T-cell (primary cell): ENCODE measurements around the gene ADGRG6. TPM values are rescaled to one million over a fixed set of nuclear protein-coding genes. Genes with fewer than 3 reads are reported as not detected.
A peak's percentile ranks its signal among the peaks of the same experiment; 100 is the strongest.

Source experiments
- ATAC-seq, 4 experiments: fragments of 200-7000 bp in 3 of 4; fragments of 150-1000 bp in 1 of 4; cut with Tn5 transposase; replicated peaks in 1 of 4; 1 replicate in 3 of 4; 2 replicates in 1 of 4; pipeline ENCODE4 v1.10.0; 2021; ENCODE audit warnings: moderate library complexity in 3 of 4, mild to moderate bottlenecking in 2 of 4, moderate number of reproducible peaks in 1 of 4
- CTCF ChIA-PET, 2 donors: fragments of 300-600 bp; sonication (Branson Sonifier 250); formaldehyde crosslinking; loops; one replicate each; lab custom pipeline; 2022; ENCODE audit warnings: antibody characterized with exemption in 2 of 2; lab: Charles Lee
- POLR2A ChIA-PET, 2 donors: fragments of 300-600 bp; sonication (Branson Sonifier 250); formaldehyde crosslinking; loops; one replicate each; lab custom pipeline; 2022; ENCODE audit warnings: antibody characterized with exemption in 2 of 2; lab: Charles Lee
- DNase-seq, 35 experiments: peaks; one replicate each; pipeline versions ENCODE4 v3.0.0 to v3.0.0-alpha.2; 2013 to 2023
- H3K27ac ChIP-seq: one replicate; pipeline ENCODE4 v1.5.1; 2013; ENCODE audit warnings: low read length
- H3K27me3 ChIP-seq, 2 experiments: replicated peaks in 1 of 2; 1 replicate in 1 of 2; 2 replicates in 1 of 2; pipeline versions ENCODE4 v1.6.1 to v1.7.0; 2013; ENCODE audit warnings: low read length in 1 of 2, mixed read lengths in 1 of 2; ENCODE audit not compliant: control insufficient read depth in 2 of 2, insufficient read depth in 2 of 2; ENCODE audit errors: extremely low read depth in 1 of 2
- H3K36me3 ChIP-seq, 2 donors: 1 replicate in 1 of 2; 2 replicates in 1 of 2; pipeline versions ENCODE4 v1.6.1 to v1.7.0; 2013; ENCODE audit warnings: low read length in 1 of 2; ENCODE audit not compliant: control insufficient read depth in 2 of 2, insufficient read depth in 1 of 2; ENCODE audit errors: extremely low read depth in 1 of 2
- H3K4me1 ChIP-seq, 2 experiments: 1 replicate in 1 of 2; 2 replicates in 1 of 2; pipeline versions ENCODE4 v1.6.1 to v1.7.0; 2013; ENCODE audit warnings: low read length in 2 of 2, mixed read lengths in 1 of 2; ENCODE audit not compliant: insufficient read depth in 2 of 2, control insufficient read depth in 1 of 2; ENCODE audit errors: extremely low read depth in 1 of 2
- H3K4me3 ChIP-seq, 2 donors: 1 replicate in 1 of 2; 2 replicates in 1 of 2; pipeline versions ENCODE4 v1.5.1 to v1.7.0; 2013; ENCODE audit warnings: mild to moderate bottlenecking in 2 of 2, low read length in 1 of 2, moderate library complexity in 1 of 2; ENCODE audit not compliant: control insufficient read depth in 1 of 2; ENCODE audit errors: extremely low read depth in 1 of 2
- H3K9me3 ChIP-seq: 2 replicates; pipeline ENCODE4 v1.7.0; 2013
- H3K27ac Mint-ChIP-seq, 2 donors: one replicate each; pipeline ENCODE4 v1.8.0; 2020 to 2021; ENCODE audit warnings: mild to moderate bottlenecking in 2 of 2, mixed read lengths in 2 of 2
- H3K27me3 Mint-ChIP-seq, 2 donors: one replicate each; pipeline ENCODE4 v1.8.0; 2021 to 2022; ENCODE audit warnings: mixed read lengths in 2 of 2
- H3K36me3 Mint-ChIP-seq: one replicate; pipeline ENCODE4 v1.8.0; 2021; ENCODE audit warnings: mixed read lengths
- H3K4me1 Mint-ChIP-seq, 3 donors: one replicate each; pipeline ENCODE4 v1.8.0; 2020 to 2022; ENCODE audit warnings: mixed read lengths in 3 of 3, mild to moderate bottlenecking in 1 of 3
- H3K4me3 Mint-ChIP-seq, 3 donors: one replicate each; pipeline ENCODE4 v1.8.0; 2020 to 2022; ENCODE audit warnings: mild to moderate bottlenecking in 3 of 3, mixed read lengths in 3 of 3, moderate library complexity in 3 of 3
- H3K9me3 Mint-ChIP-seq, 3 donors: one replicate each; pipeline ENCODE4 v1.8.0; 2020 to 2022; ENCODE audit warnings: mixed read lengths in 3 of 3
- WGBS: methylation state at CpG from one replicate; pipeline ENCODE4 v1.1.5; 2013; ENCODE audit warnings: missing lambda C conversion rate; ENCODE audit not compliant: insufficient coverage; 5-methylcytosine and 5-hydroxymethylcytosine counted together
- total RNA-seq, 35 experiments: library from RNA in 6 of 35; stranded (reverse) in 6 of 35; fragments of 120-200 nt in 1 of 35; gene quantifications; one replicate each; pipeline versions ENCODE4 v1.2.1 to v1.2.4 and lab custom pipeline; 2013 to 2026

ADGRG6 gene
- total RNA-seq, 5 donors from 2014 or later (not counting 1 experiment from before 2014, with no cell fraction given) = 0.51 to 0.89 (median 0.61) TPM

- Histone ChIP-seq H3K4me3 (peak overlapping the region; percentile 46 to 60), H3K4me1 (peaks cover 0 to 12% of the 10 kb centered on the region in 2 experiments), H3K27ac (no peak overlapping the region), H3K9me3 (no peaks in the 10 kb centered on the region), H3K36me3 (no peaks in the 10 kb centered on the region), H3K27me3 (peaks cover 0 to 17% of the 10 kb centered on the region in 2 experiments)
- no peak overlapping the region for H3K27ac Mint-ChIP-seq
- H3K4me1 Mint-ChIP-seq = peaks cover 0 to 17% (median 10%) of the 10 kb centered on the region in 3 donors
- ATAC-seq = peak; percentile 21 to 34 (median 26)
- ChIA-PET CTCF (interaction anchor here (0.5 to 0.8 kb wide), 4 partner anchors 15 to 45 kb away, joined by 3 to 6 read pairs (median 4); no protein-coding TSS in a partner anchor), POLR2A (interaction anchor here (0.6 to 0.7 kb wide), 5 partner anchors 19 to 1493 kb away, joined by 3 to 5 read pairs (median 3); no protein-coding TSS in a partner anchor)
- WGBS = 14% methylated on average over 23 of the region's 31 CpGs
- DNase-seq = peak in 3 of 35 experiments; percentile 3 to 14 (median 3)
- no peaks in the 10 kb centered on the region for H3K9me3 Mint-ChIP-seq
- peaks cover 10 to 21% of the 10 kb centered on the region in 2 donors for H3K27me3 Mint-ChIP-seq
- H3K36me3 Mint-ChIP-seq = no peaks in the 10 kb centered on the region
- peak overlapping the region; percentile 76 to 86 (median 80) for H3K4me3 Mint-ChIP-seq
Measured at GRCh38 chr6:142300758-142301650, 803 bp upstream of the ADGRG6 start.

DNA sequence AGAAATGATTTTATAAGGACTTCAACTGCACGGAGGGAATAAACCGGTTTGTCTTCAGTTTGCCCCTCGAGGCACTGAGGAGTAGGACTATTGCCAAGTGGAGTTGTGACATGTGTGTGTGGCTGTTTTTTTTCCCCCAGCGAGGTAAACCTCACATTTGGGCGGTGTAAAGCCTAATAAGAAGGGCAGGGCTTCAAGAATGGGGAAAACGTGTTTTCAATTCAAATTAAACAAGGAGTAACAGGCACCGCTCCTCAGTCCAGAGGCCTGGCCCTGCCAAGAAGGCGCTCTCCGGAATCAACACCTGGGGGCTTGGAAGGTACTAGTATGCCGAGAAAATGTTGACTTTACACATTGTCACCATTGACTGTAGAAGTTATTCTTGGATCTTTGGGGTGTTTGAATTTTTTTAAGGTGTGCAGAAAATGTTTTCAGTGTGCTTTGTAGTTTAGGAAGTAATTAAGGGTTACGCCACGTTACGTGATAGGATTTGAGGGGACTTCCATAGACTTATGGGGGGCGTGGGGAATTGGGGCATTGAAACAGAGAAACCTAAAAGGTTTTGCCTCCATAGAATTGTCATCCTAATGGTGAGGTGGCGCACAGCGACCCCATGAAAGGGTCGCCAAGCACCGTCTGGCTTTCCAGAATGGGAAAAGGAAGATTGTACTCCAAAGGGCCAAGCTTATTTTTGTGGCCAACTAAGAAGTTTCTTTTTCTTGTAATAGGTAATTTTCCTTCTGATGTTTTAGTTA lies 791 bp downstream of the ADGRG6 start:
- H3K9me3 ChIP-seq = no peaks in the 10 kb centered on the region
- peak in 1 of 35 experiments; percentile 3 for DNase-seq
- H3K27me3 ChIP-seq = peaks cover 0 to 17% of the 10 kb centered on the region in 2 experiments
- Mint-ChIP-seq H3K36me3 (no peaks in the 10 kb centered on the region), H3K9me3 (no peaks in the 10 kb centered on the region), H3K4me1 (peaks cover 0 to 17% (median 10%) of the 10 kb centered on the region in 3 donors), H3K27me3 (peaks cover 17 to 21% of the 10 kb centered on the region in 2 donors), H3K27ac (no peak overlapping the region), H3K4me3 (peak overlapping the region; percentile 76 to 86 (median 80))
- ChIA-PET CTCF (no interaction called here), POLR2A (interaction anchor here in 1 of 2 donors (0.6 to 0.7 kb wide), 2 partner anchors 28 to 38 kb away, joined by 3 to 4 read pairs; no protein-coding TSS in a partner anchor)
- no peak for ATAC-seq
- 78% methylated on average over 13 of the region's 18 CpGs for WGBS
- peak overlapping the region; percentile 46 to 60 for H3K4me3 ChIP-seq
- no peak overlapping the region for H3K27ac ChIP-seq
- H3K36me3 ChIP-seq = no peaks in the 10 kb centered on the region
- peaks cover 0 to 12% of the 10 kb centered on the region in 2 experiments for H3K4me1 ChIP-seq

- Histone ChIP-seq H3K27ac (no peak overlapping the region), H3K9me3 (no peaks in the 10 kb centered on the region), H3K27me3 (peaks cover 0 to 17% of the 10 kb centered on the region in 2 experiments), H3K4me3 (no peak overlapping the region), H3K4me1 (peaks cover 0 to 12% of the 10 kb centered on the region in 2 experiments), H3K36me3 (no peaks in the 10 kb centered on the region)
- Mint-ChIP-seq H3K36me3 (no peaks in the 10 kb centered on the region), H3K4me3 (peak overlapping the region in 2 of 3 donors; percentile 5 to 86), H3K27ac (no peak overlapping the region), H3K9me3 (no peaks in the 10 kb centered on the region), H3K4me1 (peaks cover 0 to 17% (median 10%) of the 10 kb centered on the region in 3 donors), H3K27me3 (peaks cover 17 to 21% of the 10 kb centered on the region in 2 donors)
- ChIA-PET POLR2A (interaction anchor here in 1 of 2 donors (0.6 to 0.7 kb wide), 2 partner anchors 28 to 39 kb away, joined by 3 to 4 read pairs; no protein-coding TSS in a partner anchor), CTCF (no interaction called here)
- ATAC-seq = no peak
- 100% methylated on average over 1 of the region's 2 CpGs for WGBS
- no peak for DNase-seq
Measured at GRCh38 chr6:142303176-142303533, 1.3 kb downstream of the ADGRG6 start.

DNA sequence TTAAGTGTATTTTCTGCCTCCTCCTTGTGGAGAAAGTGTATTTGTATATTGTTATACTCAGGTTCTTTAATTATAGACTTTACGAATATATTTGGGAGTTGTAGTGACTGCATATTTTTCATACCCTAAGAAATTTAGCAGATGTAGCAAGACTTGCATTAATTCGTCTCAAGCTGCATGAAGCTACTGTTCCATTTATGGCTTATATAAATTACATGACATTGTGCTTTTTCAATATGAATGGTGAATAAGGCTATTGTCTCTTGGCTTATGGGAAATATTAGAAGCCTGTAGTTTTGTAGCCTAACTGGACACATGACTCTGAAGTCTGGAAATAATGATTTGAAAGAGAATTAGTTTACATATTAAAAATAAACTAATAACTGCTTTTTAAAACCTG lies 2.4 kb downstream of the ADGRG6 start:
- CTCF ChIA-PET = interaction anchor here in 1 of 2 donors (0.6 kb wide), 1 partner anchor 60 kb away, joined by 3 read pairs; no protein-coding TSS in a partner anchor
- Mint-ChIP-seq H3K4me1 (peaks cover 0 to 17% (median 10%) of the 10 kb centered on the region in 3 donors), H3K4me3 (no peak overlapping the region), H3K27me3 (peaks cover 17 to 21% of the 10 kb centered on the region in 2 donors), H3K27ac (no peak overlapping the region), H3K9me3 (no peaks in the 10 kb centered on the region), H3K36me3 (no peaks in the 10 kb centered on the region)
- no peaks in the 10 kb centered on the region for H3K36me3 ChIP-seq
- peaks cover 0 to 12% of the 10 kb centered on the region in 2 experiments for H3K4me1 ChIP-seq
- no CpG with 5 or more reads among the region's 2 CpGs for WGBS
- ATAC-seq = no peak
- H3K27me3 ChIP-seq = peaks cover 0 to 17% of the 10 kb centered on the region in 2 experiments
- no peak overlapping the region for H3K27ac ChIP-seq
- no peak overlapping the region for H3K4me3 ChIP-seq
- H3K9me3 ChIP-seq = no peaks in the 10 kb centered on the region
- POLR2A ChIA-PET = no interaction called here
- no peak for DNase-seq

DNA sequence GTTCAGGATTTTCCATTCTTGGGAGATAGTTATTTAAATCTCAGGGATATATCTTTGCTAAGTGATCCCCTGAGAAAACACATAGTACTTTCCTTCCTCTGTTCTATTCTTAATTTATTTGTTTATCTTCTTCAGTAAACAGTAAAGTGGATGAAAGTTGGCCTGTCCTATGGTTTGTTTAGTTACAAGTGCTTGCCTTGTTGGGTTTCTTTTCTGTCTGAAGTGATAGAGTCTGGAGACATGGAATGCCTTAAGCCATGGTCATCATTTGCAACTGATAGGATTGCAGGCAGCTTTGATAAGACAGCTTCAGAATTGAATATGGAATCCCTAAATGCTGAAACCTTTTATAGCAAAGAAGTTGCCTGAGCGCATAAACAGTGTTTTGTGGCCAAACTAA lies 4.9 kb downstream of the ADGRG6 start:
- no peak overlapping the region for H3K4me3 Mint-ChIP-seq
- peaks cover 0 to 13% (median 7%) of the 10 kb centered on the region in 3 donors for H3K4me1 Mint-ChIP-seq
- no peak for ATAC-seq
- no peaks in the 10 kb centered on the region for H3K9me3 Mint-ChIP-seq
- H3K27ac Mint-ChIP-seq = no peak overlapping the region
- Histone ChIP-seq H3K4me1 (peaks cover 0 to 8% of the 10 kb centered on the region in 2 experiments), H3K9me3 (no peaks in the 10 kb centered on the region), H3K27me3 (peaks cover 0 to 8% of the 10 kb centered on the region in 2 experiments), H3K27ac (no peak overlapping the region), H3K36me3 (no peaks in the 10 kb centered on the region), H3K4me3 (no peak overlapping the region)
- ChIA-PET POLR2A (interaction anchor here in 1 of 2 donors (0.7 kb wide), 1 partner anchor 126 kb away, joined by 3 read pairs; no protein-coding TSS in a partner anchor), CTCF (no interaction called here)
- 100% methylated on average over 1 of the region's 1 CpG for WGBS
- no peaks in the 10 kb centered on the region for H3K36me3 Mint-ChIP-seq
- peaks cover 17 to 18% of the 10 kb centered on the region in 2 donors for H3K27me3 Mint-ChIP-seq
- no peak for DNase-seq
